ENCODE data around the gene MYO1F.

DNA sequence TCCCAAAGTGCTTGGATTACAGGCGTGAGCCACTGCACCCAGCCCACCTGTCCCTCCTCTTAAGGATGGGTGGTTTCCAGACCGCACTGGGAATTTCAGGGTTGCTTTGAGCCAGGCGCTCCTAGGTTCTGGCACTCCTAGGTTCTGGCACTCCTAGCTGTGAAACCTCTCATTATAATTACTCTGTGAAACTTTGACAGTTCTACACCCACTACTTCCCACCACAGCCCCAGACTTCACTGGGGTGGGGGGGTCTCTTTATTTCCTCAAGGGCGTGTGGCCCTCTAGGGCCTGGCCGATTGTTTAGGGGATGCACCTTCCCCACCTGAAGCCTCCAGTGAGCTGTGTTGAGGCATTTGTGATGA lies 35.5 kb upstream of the MYO1F start:
- no peak for TF ChIP-seq CTCF (IDR thresholded peaks at IDR 0.05)
- no peak for TF ChIP-seq POLR2A (IDR thresholded peaks at IDR 0.05)
- TF ChIP-seq POLR2AphosphoS5 (IDR thresholded peaks at IDR 0.05) = no peak
